HG03064 (cell line): ENCODE measurements around the gene SEMA6A.

Source experiments
- ATAC-seq: cut with Tn5 transposase; IDR thresholded peaks from one replicate; pipeline ENCODE4 v1.9.1; 2021; ENCODE audit warnings: low read depth; ENCODE audit not compliant: unreplicated experiment

SEMA6A gene

DNA sequence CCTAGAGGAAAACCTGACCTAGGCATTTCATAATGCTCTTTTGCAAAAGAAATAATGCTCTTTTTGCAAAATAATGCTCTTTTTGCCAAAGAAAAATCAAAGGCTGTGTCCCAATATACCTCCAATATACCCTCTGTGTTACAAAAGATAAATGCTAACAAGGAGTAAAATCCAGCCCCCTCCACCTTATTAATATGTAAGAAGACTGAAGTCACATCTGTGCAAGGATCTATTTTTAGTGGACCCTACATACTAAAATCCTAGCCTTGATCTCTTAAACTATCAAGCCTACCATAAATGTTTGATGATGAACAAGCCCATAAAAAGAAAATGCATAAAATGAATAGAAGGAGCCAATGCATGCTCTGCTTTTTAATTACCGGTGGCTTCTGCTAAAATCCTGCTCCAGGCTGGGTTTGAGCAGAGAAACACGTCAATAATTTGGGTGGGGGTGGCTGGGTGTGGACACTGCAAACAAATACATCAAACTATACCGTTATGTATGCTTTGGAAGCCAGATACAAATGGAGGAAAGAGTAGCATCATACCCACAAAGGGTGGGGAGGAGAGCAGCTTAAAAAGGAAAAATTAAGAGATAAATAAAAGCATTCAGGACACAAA lies 131.6 kb downstream of the SEMA6A start:
- ATAC-seq, result no peak

DNA sequence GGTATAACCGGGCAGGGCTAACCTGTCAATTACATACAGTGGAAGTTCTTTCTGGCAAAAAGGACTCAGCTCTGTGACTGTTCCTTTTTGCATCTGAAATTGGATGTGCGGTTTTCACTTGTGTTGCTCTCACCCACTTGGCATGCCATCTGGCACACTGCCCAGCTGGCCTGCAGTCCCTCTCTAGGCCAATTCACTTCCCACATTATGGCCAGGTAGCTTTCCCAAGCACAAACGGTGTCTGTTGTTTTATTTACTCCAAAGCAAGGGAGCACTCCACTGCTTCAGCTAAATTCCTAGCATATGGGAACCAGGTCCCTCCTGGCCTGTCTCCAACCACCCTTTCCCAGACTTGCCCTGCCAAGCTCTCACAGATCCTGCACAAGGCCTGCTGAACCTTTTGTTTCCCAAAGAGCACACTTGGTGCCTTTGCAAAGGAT lies 132.5 kb downstream of the SEMA6A start:
- no peak for ATAC-seq

DNA sequence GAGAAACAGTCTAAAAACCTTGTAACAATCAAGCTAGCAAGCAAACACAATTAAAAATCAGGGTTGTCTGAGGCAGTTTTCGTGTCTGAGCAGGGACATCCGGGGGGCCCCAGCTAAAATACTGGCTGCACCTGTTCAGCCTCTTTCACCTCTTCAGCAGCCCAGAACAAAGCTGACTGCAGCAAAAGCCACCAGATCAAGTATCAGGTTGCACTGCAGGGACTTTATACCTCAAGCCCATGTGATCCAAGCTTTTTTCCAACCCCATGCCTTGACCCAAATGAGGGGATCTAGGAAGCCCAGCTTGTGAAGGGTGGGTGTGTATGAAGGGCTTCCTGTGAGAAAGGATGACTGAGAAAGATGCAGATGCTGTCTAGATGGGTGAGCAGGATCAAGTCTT lies 133.4 kb downstream of the SEMA6A start:
- no peak for ATAC-seq

DNA sequence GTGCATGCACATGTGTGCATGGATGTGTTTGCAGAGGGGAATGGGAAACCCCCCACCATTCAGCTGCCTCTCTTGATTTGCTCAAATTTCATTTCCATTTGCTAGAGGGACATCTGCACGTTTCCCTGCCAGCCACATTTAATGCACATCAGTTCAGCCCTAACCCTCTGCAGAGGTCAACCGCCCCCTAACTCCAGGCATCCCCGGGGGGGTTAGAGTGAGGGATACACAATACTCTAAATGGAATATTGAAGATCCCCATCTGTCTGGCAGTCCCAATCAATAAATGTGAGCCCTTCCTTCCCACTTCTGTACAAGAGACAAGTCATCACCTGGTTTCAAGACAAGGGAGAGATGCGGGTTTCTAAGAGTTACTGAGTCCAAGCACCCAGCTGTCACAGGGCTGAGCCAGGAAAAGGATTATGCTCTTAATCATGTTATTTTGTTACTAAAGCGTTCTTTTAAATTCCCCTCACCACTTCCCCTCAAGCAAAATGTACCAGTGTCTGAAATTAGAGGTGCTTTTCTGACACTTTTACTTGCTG lies 134.1 kb downstream of the SEMA6A start:
- ATAC-seq, result no peak

DNA sequence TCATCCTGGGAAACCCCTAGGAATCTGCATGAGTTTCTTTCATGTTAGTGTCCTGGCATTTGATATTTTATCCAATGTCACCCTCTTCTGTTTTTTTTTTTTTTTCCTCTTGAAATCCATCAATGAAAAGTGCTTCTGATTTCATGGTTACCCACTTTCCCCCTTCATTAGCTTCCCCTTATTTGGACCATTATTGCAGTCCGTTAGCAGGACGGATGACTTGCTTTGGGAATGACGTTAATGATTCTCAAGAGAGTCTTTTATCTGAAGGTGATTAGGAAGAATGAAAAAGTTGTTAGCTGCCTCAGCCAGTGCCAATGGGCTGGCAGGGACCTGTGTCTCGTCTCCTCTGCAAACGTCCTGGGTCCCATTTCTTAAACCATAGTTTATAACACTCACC lies 134.7 kb downstream of the SEMA6A start:
- no peak for ATAC-seq

DNA sequence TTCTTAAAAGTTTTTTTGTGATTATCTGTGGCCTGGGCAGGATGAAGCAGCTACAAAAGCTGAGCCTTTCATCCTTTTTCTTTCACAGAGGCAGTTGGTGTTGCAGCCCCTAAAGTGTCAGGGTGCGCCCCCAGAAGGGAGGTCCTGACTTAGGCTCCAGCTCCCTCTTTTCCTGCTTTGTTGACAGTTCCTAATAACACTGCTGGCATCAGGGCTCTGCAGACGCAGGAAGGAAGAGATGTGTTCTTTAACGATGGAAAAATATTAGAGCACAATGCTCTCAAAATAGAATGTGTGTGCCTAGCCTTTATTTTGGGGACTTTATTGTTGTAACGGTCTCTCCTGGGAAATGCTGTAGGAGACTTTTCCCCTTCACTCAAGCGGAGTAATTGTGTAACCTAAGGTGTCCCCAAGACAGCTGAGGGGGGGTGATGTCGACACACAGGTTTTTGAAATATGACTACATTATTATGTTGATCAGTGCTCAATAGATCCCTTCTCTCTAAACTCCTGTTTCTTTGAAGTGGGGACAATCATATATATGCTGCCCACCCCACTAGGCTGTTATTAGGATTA lies 135.6 kb downstream of the SEMA6A start:
- no peak for ATAC-seq

DNA sequence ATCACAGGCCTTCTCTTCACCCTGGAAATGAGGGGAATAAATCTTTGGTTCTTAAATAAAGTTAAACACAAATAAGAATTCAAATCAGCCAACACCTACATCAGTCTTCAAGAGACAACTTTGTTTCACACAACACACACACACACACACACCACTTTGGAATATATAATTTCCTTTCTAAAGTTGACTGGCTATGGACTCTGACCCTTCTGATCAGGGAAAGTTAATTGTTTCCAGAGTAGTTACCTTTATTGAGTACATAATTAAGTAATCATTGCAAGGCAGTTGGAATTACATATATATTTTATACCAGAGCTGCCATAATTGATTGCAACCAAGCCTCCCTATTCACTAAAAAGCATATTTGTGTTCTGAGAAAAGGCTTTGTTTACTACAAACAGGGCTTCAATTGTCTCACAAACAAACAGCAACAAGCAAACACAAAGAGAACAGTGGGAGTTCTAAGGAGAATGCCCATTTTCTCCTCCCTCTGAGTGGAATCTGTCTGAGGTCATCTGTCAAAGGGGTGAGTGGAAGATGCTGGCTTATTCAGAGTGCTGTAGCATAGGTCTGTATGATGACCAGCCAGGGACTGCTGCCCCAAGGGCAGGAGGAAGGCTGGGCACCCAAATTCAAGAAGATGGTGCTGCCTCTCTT lies 136.6 kb downstream of the SEMA6A start:
- ATAC-seq, result no peak

DNA sequence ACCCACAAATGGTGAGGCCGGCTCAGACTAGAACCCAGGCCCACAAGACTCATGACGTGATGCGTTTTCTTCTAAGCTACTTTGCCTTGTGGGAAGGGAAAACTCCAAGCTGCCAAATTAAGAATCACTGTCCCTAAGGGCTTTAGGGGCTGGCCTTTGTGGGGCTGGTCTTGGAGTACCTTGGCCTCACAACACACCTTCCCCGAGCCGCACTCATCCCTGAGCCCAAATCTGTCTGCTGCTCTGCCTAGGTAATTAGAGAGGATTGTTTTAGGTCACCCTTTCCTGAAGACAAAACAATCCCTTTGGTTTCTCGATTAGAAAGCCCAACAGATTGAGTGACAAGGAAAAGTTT lies 137.3 kb downstream of the SEMA6A start:
- ATAC-seq, result no peak

DNA sequence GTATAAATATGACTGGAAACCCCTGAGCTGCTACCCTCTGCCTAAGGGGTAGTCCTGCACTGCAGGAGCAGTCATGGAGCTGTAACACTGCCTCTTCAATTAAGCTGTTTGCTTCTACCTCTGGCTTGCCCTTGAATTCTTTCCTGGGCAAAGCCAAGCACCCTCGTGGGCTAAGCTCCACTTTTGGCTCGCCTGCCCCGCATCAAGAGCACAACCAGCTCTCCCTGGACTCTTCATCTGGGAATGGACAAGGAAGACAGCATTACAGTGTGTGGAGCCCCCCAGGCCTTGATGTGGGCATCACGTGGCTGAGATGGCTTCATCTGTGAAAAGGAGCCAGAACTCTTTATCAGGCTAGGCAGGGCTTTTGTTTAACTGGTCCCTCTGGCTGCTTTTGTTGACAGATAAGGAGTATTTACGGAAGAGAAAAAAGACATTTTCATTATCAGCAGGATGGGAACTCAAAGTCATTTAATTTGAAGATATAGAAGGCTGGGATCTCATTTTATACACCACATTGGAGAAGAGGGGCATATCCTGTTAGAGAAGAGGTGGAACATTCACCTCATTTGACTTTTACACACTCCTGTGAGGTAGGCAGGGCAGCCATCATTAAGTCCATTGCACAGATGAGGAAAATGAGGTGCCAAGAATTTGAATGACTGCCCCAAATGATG lies 137.8 kb downstream of the SEMA6A start:
- no peak for ATAC-seq

DNA sequence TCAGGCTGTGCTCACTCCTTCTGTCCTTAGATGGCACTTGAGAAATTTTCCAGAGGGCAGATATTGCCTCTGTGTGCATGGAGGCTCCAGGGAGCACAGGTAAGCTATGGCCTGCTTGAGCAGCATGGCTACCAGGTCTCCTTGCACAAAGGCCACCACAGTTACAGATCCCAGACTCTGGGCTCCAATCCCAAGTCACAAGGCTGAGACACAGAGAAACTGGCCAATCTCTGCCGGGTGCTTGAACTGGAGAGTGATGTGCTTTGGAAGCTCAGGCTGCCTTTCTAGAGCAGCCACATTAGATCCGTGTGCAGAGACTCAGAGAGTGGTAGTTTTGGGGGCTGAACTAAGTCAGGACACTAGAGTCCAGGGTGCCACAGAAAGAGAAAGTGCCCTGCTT lies 145.7 kb downstream of the SEMA6A start:
- ATAC-seq, result no peak

DNA sequence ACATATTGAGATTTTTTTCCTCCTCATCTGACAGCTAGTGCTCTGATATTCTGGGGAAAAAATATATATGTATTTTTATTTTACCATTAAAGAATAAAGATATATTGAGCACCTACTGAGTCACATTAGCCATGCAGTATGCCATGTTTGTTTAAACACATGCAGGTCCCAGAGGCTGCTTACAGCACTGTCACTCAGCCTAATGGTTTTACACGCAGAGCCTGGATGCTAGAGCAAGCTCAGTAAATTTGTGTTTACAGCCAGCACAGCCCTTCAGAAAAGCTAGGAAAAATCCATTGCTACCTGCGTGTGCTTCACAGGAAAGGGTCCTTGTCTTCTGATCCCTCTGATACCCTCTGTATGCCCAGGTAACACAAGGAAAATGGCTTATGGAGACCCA lies 146.2 kb downstream of the SEMA6A start:
- no peak for ATAC-seq

DNA sequence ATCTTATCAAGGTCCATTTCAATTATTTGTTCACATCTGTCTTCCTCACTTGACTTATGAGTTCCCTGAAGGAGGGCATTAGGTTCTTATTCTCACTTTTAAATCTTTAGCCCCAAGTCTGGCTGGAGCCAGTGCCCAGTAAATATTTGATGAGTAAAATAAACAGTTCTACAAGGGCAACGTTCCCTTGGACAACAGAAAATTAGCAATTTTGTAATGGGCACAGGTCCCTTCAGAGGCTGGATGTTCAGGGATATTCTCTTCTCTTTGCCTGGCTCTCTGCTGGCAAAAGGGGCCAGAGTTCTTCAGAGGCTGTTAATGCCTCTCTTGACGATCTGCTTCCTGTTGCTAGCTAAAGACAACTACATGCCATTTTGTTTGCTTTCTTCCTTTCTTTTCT lies 149.7 kb downstream of the SEMA6A start:
- ATAC-seq, result no peak

DNA sequence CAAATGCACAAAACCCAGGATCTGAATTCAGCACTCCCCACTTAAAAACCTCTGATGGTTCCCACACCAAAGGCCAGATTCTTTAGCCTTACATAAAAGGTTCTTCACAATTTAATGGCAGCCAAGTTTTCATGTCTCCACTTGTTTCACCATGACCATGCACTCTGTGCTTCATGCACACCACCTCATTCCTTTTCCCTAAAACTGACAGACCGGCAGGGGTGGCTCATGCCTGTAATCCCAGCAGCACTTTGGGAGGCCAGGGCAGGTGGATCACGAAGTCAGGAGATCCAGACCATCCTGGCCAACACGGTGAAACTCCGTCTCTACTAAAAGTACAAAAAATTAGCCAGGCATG lies 150.4 kb downstream of the SEMA6A start:
- ATAC-seq, result no peak

DNA sequence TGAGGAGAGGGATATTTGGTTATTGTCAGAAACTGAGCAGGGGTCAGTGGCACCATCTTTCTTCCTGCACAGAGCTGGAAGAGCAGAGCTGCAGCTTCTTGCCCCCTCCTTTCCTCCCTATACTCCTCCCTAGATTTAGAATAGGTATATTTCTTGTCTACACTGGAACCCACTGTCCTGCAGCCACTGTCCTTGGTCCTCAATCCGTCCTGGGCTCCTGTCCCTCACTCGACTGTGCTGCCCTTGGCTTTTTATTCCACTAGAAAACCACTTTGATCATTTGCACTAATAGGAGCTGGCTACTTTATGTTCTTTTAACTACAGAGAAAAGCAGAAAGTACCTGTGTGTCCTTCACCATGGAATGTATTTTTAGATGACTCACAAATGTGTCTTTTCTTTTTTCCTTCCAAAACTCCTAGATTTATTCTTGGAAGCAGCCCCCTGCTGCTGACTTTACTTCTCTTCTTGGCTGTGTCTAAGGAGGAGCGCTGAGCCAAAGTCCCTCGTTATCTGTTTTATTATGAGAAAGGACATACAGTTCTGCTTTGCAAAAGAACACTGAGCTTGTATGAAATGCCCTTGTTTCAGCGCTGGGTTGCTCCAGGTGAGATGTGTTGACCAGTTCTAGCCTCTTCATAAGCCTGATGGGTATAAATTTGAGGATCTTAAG lies 150.9 kb downstream of the SEMA6A start:
- no peak for ATAC-seq

DNA sequence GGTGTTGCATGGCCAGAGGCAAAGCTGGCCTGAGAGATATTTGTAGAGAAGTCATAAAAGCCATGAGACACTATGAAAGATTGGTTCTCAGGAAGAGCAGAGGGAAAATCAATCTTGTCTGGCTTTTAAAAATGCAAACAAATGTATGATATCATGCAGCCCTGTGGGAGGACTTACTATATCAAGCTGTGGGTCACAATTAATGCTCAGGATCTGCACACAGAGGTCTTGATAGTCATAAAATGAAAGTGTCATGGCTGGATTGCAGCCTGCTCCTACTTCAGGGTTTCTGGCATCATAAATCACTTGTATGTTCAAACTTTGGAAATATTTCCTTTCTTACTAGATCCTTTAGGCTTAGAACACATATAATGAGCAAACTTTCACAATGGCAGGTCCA lies 151.5 kb downstream of the SEMA6A start:
- ATAC-seq, result no peak

DNA sequence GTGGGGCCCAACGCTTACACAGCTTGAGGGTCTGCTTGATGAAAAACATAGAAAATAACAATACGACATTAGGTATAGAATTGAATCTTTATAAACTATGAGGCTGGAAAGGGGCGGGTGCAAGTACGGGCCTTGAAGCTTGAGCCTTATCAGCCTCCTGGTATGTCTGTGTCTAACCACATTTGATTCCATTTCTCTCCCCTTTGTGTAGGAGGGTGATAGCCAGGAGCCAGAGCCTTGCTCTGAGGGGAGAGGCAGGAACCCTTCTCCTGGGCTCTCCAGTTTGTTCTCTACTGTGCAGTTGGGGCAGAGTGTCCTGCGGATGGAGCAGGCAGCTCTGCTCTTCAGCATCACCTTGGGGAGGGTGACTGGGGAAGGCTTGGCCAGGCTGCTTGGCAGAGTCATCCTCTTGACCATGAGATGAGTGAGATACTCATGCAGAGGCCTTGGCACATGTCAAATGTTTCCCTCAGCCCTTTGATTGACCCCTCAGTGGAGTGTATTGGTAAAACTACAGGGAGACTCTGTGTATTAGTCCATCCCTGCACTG lies 153.5 kb downstream of the SEMA6A start:
- no peak for ATAC-seq

DNA sequence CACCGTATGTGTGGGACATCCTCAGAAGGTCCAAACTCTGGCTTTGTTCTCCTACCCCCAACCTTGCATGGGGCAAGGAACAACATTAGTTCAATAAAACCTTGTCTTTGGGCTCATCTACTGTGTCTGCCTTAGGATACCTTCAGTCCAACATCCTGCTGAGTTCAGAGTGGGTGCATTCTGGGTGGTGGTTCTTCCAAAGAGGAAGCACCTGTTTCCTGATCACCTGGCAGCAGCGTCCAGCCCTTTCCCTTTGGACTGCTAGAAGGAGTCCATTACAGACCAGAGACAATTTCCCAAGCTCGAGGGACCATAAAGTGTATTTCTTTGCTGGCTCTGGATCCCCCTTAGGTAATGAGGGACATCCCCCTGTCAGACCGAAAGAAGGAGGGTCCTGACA lies 154.1 kb downstream of the SEMA6A start:
- no peak for ATAC-seq

DNA sequence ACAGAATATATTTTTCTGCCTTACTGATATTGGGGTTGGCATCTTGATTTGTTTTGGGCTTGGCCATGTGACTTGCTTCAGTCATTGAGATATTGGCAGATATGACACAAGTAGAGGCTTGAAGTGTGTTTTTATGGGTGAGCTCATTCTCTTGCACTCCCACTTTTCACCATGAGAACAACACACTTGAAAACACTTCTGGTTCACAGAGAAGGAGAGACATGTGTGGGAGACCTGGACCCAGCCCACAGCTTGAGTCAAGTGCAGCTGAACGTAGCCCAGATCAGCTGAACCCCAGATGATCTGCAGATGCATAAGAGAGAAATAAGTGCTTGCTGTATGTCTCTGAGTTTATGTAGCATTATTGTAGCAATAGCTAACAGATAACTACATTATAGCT lies 155.4 kb downstream of the SEMA6A start:
- no peak for ATAC-seq

DNA sequence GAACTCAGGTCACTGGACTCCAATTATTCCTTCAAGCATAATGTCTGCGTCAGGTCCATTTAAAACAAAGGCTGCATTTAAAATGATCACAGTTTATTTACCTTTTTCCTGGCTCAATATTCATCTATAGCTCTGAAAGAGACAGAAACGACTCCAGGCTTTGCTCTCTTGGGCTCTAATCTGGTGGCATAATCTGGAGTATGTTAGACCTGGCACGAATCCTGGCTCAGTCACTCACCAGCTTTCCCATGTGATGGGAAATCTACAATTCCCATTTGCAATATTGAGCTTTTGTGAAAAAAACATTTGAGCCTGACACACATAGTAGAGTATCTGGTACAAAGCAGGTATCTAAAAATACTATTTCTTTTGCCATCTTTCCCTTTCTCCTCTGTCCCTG lies 155.8 kb downstream of the SEMA6A start:
- no peak for ATAC-seq

DNA sequence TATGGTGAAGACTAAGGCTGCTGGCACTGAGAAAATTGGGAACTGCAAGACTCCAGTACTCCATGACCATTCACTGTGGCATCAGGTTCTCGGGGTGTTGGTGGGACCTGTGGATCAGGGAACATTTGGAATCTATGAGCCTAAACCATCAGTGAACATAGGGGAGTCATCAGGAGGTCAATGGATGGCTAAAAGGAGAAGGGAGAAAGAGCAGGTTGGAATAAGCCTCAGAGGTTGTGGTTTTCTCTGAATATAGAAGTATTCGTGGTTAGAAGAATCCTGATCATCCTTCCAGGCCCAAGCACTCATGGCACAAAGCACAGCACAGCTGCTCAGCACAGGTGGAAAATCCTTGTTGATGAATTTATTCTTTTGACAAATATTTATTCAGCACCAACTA lies 156.6 kb downstream of the SEMA6A start:
- no peak for ATAC-seq

DNA sequence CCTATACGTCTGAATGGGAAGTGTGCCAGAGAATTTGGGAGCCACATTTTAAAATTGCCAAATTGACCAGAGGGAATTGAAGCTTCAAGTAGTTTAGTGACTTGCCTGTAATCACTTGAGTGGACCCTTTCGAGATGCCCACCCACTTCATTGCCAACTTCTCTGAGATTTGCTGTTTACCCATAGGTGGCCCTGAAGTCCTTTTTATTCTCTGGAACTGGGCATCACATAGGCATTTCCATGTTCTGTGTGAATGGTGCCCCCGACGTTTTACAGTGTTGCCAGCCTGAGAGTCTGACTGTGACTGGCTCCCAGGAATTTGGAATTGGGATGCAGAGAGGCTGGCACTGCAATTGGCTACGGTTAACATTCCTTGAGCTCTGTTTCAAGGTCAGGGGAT lies 158.6 kb downstream of the SEMA6A start:
- no peak for ATAC-seq
